SU-DHL-6 (cell line): ENCODE data around the gene UROC1.

ENCODE experiments used
- H2AFZ ChIP-seq: fragments of 200-600 bp; sonication (generic); 2 replicates; pipeline ENCODE4 v1.6.1; 2014; ENCODE audit warnings: low read depth, mild to moderate bottlenecking, moderate library complexity, mixed read lengths, antibody characterized with exemption, low read length; ENCODE audit not compliant: severe bottlenecking
- H3F3A ChIP-seq: fragments of 200-600 bp; shearing (Covaris generic); 2 replicates; pipeline ENCODE4 v1.6.0; 2016; ENCODE audit warnings: antibody characterized with exemption, mild to moderate bottlenecking; ENCODE audit not compliant: insufficient read depth
- H3K27ac ChIP-seq: fragments of 200-600 bp; sonication (generic); 2 replicates; pipeline ENCODE4 v1.5.1; 2016; ENCODE audit warnings: low read depth, mild to moderate bottlenecking, low read length, moderate library complexity, mixed read lengths
- H3K27me3 ChIP-seq: fragments of 200-600 bp; sonication (generic), shearing (Covaris generic); 2 replicates; pipeline ENCODE4 v1.6.0; 2014; ENCODE audit warnings: mild to moderate bottlenecking, low read length
- H3K36me3 ChIP-seq: fragments of 200-600 bp; sonication (generic); 2 replicates; pipeline ENCODE4 v1.6.1; 2014; ENCODE audit warnings: mild to moderate bottlenecking, low read length, mixed read lengths
- H3K4me2 ChIP-seq: fragments of 300-600, 200-600 bp; shearing (Covaris generic), sonication (generic); 2 replicates; pipeline ENCODE4 v1.6.0; 2014; ENCODE audit warnings: low read length, low read depth, mild to moderate bottlenecking; ENCODE audit not compliant: poor library complexity, severe bottlenecking
- H3K4me3 ChIP-seq: fragments of 200-600 bp; sonication (generic); 2 replicates; pipeline ENCODE4 v1.5.1; 2014; ENCODE audit warnings: antibody characterized with exemption, low read length, mild to moderate bottlenecking, mixed read lengths; ENCODE audit not compliant: insufficient read depth, poor library complexity, severe bottlenecking
- H3K79me2 ChIP-seq: fragments of 200-600 bp; sonication (generic); 2 replicates; pipeline ENCODE4 v1.6.1; 2014; ENCODE audit warnings: mild to moderate bottlenecking, low read length, moderate library complexity; ENCODE audit not compliant: insufficient read depth
- H3K9ac ChIP-seq: fragments of 200-600 bp; sonication (generic); 2 replicates; pipeline ENCODE4 v1.7.0; 2014; ENCODE audit warnings: mild to moderate bottlenecking, low read length
- H3K9me2 ChIP-seq: fragments of 200-600 bp; sonication (generic); replicated peaks from 2 replicates; pipeline ENCODE4 v1.6.1; 2014; ENCODE audit warnings: low read length; ENCODE audit not compliant: insufficient read depth
- H3K9me3 ChIP-seq: fragments of 200-600 bp; sonication (generic); 2 replicates; pipeline ENCODE4 v1.6.1; 2014; ENCODE audit warnings: low read length, mixed read lengths; ENCODE audit not compliant: insufficient read depth
- H4K20me1 ChIP-seq: fragments of 200-600 bp; sonication (generic); 2 replicates; pipeline ENCODE4 v1.6.1; 2014; ENCODE audit warnings: low read depth, mild to moderate bottlenecking, antibody characterized with exemption, low read length, moderate library complexity, mixed read lengths
- EZH2phosphoT487 ChIP-seq: fragments of 200-600 bp; sonication (generic), shearing (Covaris generic); conservative IDR thresholded peaks from 2 replicates; pipeline ENCODE4 v1.6.1; 2018; ENCODE audit warnings: mild to moderate bottlenecking, antibody characterized with exemption, low read length, moderate library complexity, mixed read lengths
- TF ChIP-seq, protein P1 (sequence below): fragments of 200-600 bp; sonication (generic); IDR thresholded peaks from one replicate; pipeline ENCODE4 v1.5.1; 2017; ENCODE audit warnings: antibody characterized with exemption, mild to moderate bottlenecking, low read length, moderate library complexity; ENCODE audit not compliant: insufficient read depth, poor library complexity, severe bottlenecking

Gene UROC1

DNA sequence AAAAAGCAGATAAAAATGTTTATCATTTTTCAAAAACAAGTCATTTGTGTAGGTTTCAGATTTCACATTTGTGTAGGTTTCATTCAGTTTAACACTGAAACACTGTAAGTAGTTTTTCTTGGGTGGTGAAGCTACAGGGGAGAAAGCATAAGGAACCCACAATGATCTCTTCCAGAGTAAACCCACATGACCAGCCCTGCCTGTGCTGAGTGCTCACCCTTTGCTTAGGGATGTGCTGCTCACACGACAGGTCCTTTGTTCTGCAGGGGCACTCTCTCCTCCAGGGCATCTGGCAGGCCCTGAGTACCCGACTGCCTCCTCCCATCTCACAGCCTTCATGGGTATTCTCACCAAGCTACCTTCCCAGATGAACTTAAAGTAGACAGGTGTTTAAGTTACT is 70.8 kb downstream of the UROC1 start:
- no peak overlapping the region for H3K4me2 ChIP-seq
- TF ChIP-seq, protein P1, sequence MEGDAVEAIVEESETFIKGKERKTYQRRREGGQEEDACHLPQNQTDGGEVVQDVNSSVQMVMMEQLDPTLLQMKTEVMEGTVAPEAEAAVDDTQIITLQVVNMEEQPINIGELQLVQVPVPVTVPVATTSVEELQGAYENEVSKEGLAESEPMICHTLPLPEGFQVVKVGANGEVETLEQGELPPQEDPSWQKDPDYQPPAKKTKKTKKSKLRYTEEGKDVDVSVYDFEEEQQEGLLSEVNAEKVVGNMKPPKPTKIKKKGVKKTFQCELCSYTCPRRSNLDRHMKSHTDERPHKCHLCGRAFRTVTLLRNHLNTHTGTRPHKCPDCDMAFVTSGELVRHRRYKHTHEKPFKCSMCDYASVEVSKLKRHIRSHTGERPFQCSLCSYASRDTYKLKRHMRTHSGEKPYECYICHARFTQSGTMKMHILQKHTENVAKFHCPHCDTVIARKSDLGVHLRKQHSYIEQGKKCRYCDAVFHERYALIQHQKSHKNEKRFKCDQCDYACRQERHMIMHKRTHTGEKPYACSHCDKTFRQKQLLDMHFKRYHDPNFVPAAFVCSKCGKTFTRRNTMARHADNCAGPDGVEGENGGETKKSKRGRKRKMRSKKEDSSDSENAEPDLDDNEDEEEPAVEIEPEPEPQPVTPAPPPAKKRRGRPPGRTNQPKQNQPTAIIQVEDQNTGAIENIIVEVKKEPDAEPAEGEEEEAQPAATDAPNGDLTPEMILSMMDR = no peak
- no peak for TF ChIP-seq EZH2phosphoT487
- H4K20me1 ChIP-seq = no peaks in the 10 kb centered on the region; the same call in 1 of the 2 replicates
- no peaks in the 10 kb centered on the region for H3K27me3 ChIP-seq
- no peaks in the 10 kb centered on the region for H3K36me3 ChIP-seq
- no peaks in the 10 kb centered on the region for H3K9me3 ChIP-seq
- H2AFZ ChIP-seq = no peak overlapping the region
- no peaks in the 10 kb centered on the region for H3K79me2 ChIP-seq
- no peak overlapping the region for H3K4me3 ChIP-seq
- no peak overlapping the region for H3K9ac ChIP-seq
- H3F3A ChIP-seq = no peaks in the 10 kb centered on the region
- H3K9me2 ChIP-seq = no peaks in the 10 kb centered on the region
- H3K27ac ChIP-seq = no peak overlapping the region

DNA sequence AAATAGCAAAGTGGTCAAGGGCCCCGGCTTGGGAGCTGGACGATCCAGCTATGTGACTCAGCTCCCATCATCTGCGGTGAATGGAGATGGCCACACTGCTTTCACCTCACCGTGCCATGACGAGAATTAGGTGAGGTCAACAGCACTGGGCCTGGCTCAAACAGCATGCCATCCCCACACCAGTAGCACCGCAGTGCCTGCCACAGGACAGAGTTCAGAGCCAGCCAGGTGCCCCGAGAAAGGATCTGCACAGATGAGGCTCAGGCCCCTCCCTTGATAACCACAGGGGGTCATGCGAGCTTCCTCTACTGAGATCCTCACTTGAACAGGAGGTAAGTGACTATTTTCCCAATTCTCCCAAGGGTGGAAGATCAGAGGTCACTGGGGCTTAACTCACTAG is 71.3 kb downstream of the UROC1 start:
- Histone ChIP-seq H3K79me2 (no peaks in the 10 kb centered on the region), H3F3A (no peaks in the 10 kb centered on the region), H2AFZ (no peak overlapping the region), H3K36me3 (no peaks in the 10 kb centered on the region), H3K9ac (no peak overlapping the region), H3K9me2 (no peaks in the 10 kb centered on the region), H3K27ac (no peak overlapping the region), H3K27me3 (no peaks in the 10 kb centered on the region), H3K4me3 (no peak overlapping the region), H3K4me2 (no peak overlapping the region), H3K9me3 (no peaks in the 10 kb centered on the region), H4K20me1 (no peaks in the 10 kb centered on the region)
- TF ChIP-seq, protein P1 = no peak
- no peak for TF ChIP-seq EZH2phosphoT487

DNA sequence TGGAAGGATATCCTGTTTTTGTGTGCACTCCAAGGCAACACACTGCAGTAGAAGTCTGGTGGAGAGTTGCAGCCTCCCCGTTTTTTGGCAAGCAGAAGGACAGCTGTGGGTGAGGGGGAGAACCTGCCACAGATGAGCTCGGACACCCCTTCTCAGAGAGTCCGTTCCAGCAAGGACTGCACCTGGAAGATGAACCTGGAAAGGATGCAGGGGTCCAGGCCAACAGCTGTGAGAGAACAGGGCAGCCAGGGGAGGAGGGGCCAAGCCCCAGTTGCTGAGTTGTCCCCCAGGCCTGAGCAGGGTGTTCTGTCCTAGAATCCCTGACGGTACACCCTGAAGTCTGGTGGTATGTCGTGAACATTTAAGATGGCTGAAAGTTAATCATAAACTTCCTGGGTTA is 72.1 kb downstream of the UROC1 start:
- Histone ChIP-seq H3F3A (no peaks in the 10 kb centered on the region), H3K4me3 (no peak overlapping the region), H3K36me3 (no peaks in the 10 kb centered on the region), H2AFZ (no peak overlapping the region), H3K9me3 (no peaks in the 10 kb centered on the region), H3K27me3 (no peaks in the 10 kb centered on the region), H3K9me2 (no peaks in the 10 kb centered on the region), H3K4me2 (no peak overlapping the region), H3K27ac (no peak overlapping the region), H4K20me1 (no peaks in the 10 kb centered on the region), H3K9ac (no peak overlapping the region), H3K79me2 (no peaks in the 10 kb centered on the region)
- TF ChIP-seq, protein P1 = no peak

DNA sequence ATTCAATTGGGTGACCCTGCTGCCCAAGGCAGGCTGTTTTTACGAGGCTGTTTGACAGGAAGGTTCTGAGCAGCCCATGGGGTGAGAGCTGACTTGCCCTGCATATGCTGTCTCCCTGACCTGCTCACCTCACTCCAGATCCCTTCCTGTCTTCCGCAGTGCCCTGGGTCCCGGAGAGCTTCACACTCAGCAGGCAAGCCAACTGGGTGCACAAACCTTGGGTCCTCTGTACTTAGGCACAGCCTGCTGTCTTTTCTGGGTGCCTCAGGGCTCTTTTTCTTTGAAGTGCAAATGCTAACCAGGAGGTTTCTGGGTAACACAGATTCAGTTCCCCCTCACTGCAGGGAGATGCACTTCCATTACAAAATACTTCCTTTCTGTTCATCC is 74.7 kb downstream of the UROC1 start:
- H3K4me3 ChIP-seq = no peak overlapping the region
- no peak overlapping the region for H3K4me2 ChIP-seq
- no peaks in the 10 kb centered on the region for H3K9me2 ChIP-seq
- no peak overlapping the region for H3K9ac ChIP-seq
- no peaks in the 10 kb centered on the region for H3K79me2 ChIP-seq
- no peak for TF ChIP-seq EZH2phosphoT487
- TF ChIP-seq, protein P1 = no peak
- no peaks in the 10 kb centered on the region for H3K9me3 ChIP-seq
- H3K36me3 ChIP-seq = no peaks in the 10 kb centered on the region
- no peaks in the 10 kb centered on the region for H4K20me1 ChIP-seq
- H2AFZ ChIP-seq = no peak overlapping the region
- no peak overlapping the region for H3K27ac ChIP-seq
- no peaks in the 10 kb centered on the region for H3F3A ChIP-seq
- no peaks in the 10 kb centered on the region for H3K27me3 ChIP-seq
